ENCODE results near the gene PCDH12.

PCDH12 gene

GRCh38 chr5:141906517-141906916 lies 51.5 kb downstream of the PCDH12 start:
- DNase-seq = no peak

GRCh38 chr5:141904551-141904950 lies 53.5 kb downstream of the PCDH12 start:
- DNase-seq = no peak

- DNase-seq = no peak
Measured at GRCh38 chr5:141903261-141903660, 54.7 kb downstream of the PCDH12 start.

GRCh38 chr5:141902015-141902814 lies 55.8 kb downstream of the PCDH12 start:
- DNase-seq = no peak

GRCh38 chr5:141898448-141899049 lies 59.5 kb downstream of the PCDH12 start:
- no peak for DNase-seq

GRCh38 chr5:141897425-141897824 lies 60.6 kb downstream of the PCDH12 start:
- DNase-seq = no peak

Data from CD4-positive, alpha-beta T cell treated with Interferon gamma for 1 hour (primary cell).